Activated naive CD4-positive, alpha-beta T cell treated with anti-CD3 and anti-CD28 coated beads, Interleukin-2, amount 50 U/mL, for 72 hours (primary cell): Measurements from ENCODE around the gene GALK2. TPM values are rescaled to one million over a fixed set of nuclear protein-coding genes. Genes with fewer than 3 reads are reported as not detected.
A peak's percentile ranks its signal among the peaks of the same experiment; 100 is the strongest.
"Not testable (repeated sequence)": the region's sequence is repeated elsewhere in the genome, so short reads cannot be mapped to it uniquely, and the experiment has no call there.

Experiments
- ATAC-seq, 2 donors: fragments of 150-1000 bp; cut with Tn5 transposase; 2 replicates each; pipeline ENCODE4 v1.10.0; 2021; ENCODE audit warnings: mild to moderate bottlenecking in 2 of 2, moderate library complexity in 2 of 2
- DNase-seq, 2 donors: peaks; one replicate each; pipeline ENCODE4 v3.0.0; 2021 to 2022; ENCODE audit warnings: low spot score in 2 of 2
- H3K27ac Mint-ChIP-seq, 2 donors: one replicate each; pipeline ENCODE4 v1.8.0; 2022; ENCODE audit warnings: mild to moderate bottlenecking in 2 of 2, mixed read lengths in 2 of 2
- H3K36me3 Mint-ChIP-seq, 2 donors: one replicate each; pipeline ENCODE4 v1.8.0; 2022; ENCODE audit warnings: mixed read lengths in 2 of 2
- H3K9me3 Mint-ChIP-seq, 2 donors: one replicate each; pipeline ENCODE4 v1.8.0; 2022; ENCODE audit warnings: mixed read lengths in 2 of 2
- total RNA-seq, 2 donors: library from RNA; stranded (reverse); gene quantifications; one replicate each; pipeline ENCODE4 v1.2.3, GENCODE V29; 2022

The GALK2 gene
- total RNA-seq, 2 donors from 2014 or later: 25.4 to 28.7 TPM

GRCh38 chr15:49236869-49237268, 66.8 kb downstream of the GALK2 start:
- peaks cover 0 to 20% of the 10 kb centered on the region in 2 donors for H3K36me3 Mint-ChIP-seq
- no peaks in the 10 kb centered on the region for H3K9me3 Mint-ChIP-seq
- DNase-seq (no peak), ATAC-seq (no peak)
- H3K27ac Mint-ChIP-seq: no peak overlapping the region

DNA sequence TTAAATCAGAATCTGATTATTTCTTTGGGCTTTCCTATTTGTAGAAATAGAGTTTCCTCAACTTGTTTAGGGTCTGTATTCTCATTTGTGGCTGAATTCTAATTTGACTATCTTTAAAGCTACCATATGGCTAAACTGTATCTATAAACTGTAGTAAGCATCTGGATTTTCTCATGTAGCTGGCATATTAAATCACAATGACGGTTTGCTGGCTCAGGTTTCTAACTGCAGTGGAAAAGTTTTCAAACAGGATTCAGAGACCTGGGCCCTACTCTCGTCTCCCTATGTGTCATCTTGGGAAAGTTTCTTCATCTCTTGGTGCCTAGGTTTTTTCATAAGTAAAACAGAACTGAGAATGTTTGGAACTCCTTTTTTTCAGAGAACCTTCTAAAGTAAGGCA, 68.3 kb downstream of the GALK2 start:
- H3K36me3 Mint-ChIP-seq: peaks cover 3 to 12% of the 10 kb centered on the region in 2 donors
- ATAC-seq: no peak
- no peak overlapping the region for H3K27ac Mint-ChIP-seq
- no peak for DNase-seq
- H3K9me3 Mint-ChIP-seq: no peaks in the 10 kb centered on the region

DNA sequence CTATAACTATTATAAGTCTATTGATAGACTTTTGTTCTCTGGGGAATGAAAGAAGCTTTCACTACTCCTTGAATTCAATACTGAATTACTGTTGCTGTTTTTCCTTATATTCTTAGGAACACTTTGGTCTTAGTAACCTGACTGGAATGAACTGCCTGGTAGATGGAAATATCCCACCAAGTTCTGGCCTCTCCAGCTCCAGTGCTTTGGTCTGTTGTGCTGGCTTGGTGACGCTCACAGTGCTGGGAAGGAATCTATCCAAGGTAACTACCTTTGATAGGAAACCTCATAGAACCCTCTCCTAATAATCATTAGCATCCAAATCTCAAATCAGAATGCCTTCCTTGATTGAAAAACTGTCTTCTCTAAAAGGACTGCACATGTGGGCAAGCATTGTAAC, 69.1 kb downstream of the GALK2 start:
- ATAC-seq (no peak), DNase-seq (no peak)
- no peaks in the 10 kb centered on the region for H3K9me3 Mint-ChIP-seq
- H3K36me3 Mint-ChIP-seq: peaks cover 7 to 13% of the 10 kb centered on the region in 2 donors
- no peak overlapping the region for H3K27ac Mint-ChIP-seq

DNA sequence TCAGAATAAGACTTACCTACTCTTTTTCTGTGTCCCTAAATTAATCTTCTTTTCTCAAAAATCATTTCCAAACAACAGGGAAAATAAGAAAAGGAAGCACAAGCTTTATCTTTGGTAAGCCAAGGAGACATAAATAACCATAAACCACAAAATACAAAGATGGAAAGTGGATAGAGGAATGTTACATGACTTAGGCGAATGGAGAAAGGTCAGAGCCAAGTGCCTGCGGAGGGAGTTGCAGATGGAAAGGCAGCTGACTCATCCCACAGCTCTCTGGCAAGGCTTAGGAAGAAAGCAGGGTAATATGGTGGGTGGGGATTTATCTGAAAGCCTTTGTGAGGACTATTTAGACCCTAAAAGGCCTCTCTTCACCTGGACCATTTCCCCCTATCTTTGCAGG, 72.8 kb downstream of the GALK2 start:
- H3K9me3 Mint-ChIP-seq: peaks cover 0 to 5% of the 10 kb centered on the region in 2 donors
- H3K36me3 Mint-ChIP-seq: peaks cover 25 to 26% of the 10 kb centered on the region in 2 donors
- no peak overlapping the region for H3K27ac Mint-ChIP-seq
- DNase-seq (no peak), ATAC-seq (no peak)

GRCh38 chr15:49247556-49248110, 77.6 kb downstream of the GALK2 start:
- peaks cover 44 to 45% of the 10 kb centered on the region in 2 donors for H3K36me3 Mint-ChIP-seq
- peaks cover 5 to 12% of the 10 kb centered on the region in 2 donors for H3K9me3 Mint-ChIP-seq
- no peak overlapping the region for H3K27ac Mint-ChIP-seq
- DNase-seq (no peak), ATAC-seq (no peak)

- peaks cover 5 to 12% of the 10 kb centered on the region in 2 donors for H3K9me3 Mint-ChIP-seq
- H3K27ac Mint-ChIP-seq: no peak overlapping the region
- ATAC-seq (no peak), DNase-seq (no peak)
- peaks cover 42 to 43% of the 10 kb centered on the region in 2 donors for H3K36me3 Mint-ChIP-seq
Observed at GRCh38 chr15:49248291-49248690, 78.2 kb downstream of the GALK2 start.

- peaks cover 6 to 11% of the 10 kb centered on the region in 2 donors for H3K9me3 Mint-ChIP-seq
- DNase-seq (no peak), ATAC-seq (no peak)
- no peak overlapping the region for H3K27ac Mint-ChIP-seq
- peaks cover 10 to 16% of the 10 kb centered on the region in 2 donors for H3K36me3 Mint-ChIP-seq
Observed at GRCh38 chr15:49255966-49256759, 86.1 kb downstream of the GALK2 start.

DNA sequence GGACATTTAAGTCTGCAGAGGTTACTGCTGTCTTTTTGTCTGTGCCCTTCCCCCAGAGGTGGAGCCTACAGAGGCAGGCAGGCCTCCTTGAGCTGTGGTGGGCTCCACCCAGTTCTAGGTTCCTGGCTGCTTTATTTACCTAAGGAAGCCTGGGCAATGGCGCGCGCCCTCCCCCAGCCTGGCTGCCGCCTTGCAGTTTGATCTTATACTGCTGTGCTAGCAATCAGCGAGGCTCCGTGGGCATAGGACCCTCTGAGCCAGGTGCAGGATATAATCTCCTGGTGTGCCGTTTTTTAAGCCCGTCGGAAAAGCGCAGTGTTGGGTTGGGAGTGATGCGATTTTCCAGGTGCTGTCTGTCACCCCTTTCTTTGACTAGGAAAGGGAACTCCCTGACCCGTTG, 95.1 kb downstream of the GALK2 start:
- DNase-seq, H3K36me3 Mint-ChIP-seq, ATAC-seq, H3K9me3 Mint-ChIP-seq: not testable (repeated sequence)
- H3K27ac Mint-ChIP-seq: peak overlapping the region in 1 of 2 donors; percentile 68

DNA sequence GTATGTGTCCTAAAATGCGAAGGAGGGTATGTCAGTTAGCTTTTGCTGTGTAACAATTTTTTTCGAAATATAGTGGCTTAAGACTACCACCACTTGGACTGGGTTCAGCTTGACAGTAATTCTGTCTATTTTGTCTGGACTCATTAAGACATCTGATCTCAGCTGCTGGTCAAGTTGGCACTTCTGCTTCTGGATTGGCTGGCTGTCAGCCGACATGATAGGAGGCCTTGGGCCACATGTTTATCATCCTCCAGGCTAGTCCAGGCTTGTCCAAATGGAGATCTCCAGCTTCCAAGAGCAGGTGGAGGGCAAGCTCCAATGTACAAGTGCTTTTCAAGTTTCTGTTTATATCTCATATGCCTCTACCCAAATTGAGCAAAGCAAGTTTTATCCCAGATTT, 95.9 kb downstream of the GALK2 start:
- H3K27ac Mint-ChIP-seq: peak overlapping the region in 1 of 2 donors; percentile 68
- no peak for ATAC-seq

GRCh38 chr15:49270541-49271421, 100.7 kb downstream of the GALK2 start:
- no peaks in the 10 kb centered on the region for H3K9me3 Mint-ChIP-seq
- ATAC-seq (no peak), DNase-seq (no peak)
- no peak overlapping the region for H3K27ac Mint-ChIP-seq
- no peaks in the 10 kb centered on the region for H3K36me3 Mint-ChIP-seq

More for the DNA sequence above, 95.9 kb downstream of the GALK2 start:
- DNase-seq: no peak
- Mint-ChIP-seq H3K36me3 (peaks cover 6 to 7% of the 10 kb centered on the region in 2 donors), H3K9me3 (no peaks in the 10 kb centered on the region)

GRCh38 chr15:49273734-49274318, 103.8 kb downstream of the GALK2 start:
- H3K27ac Mint-ChIP-seq: no peak overlapping the region

GRCh38 chr15:49278751-49279150, 108.7 kb downstream of the GALK2 start:
- peaks cover 10 to 21% of the 10 kb centered on the region in 2 donors for H3K36me3 Mint-ChIP-seq
- H3K9me3 Mint-ChIP-seq: peaks cover 0 to 5% of the 10 kb centered on the region in 2 donors
- DNase-seq (no peak), ATAC-seq (no peak)
- no peak overlapping the region for H3K27ac Mint-ChIP-seq

More at GRCh38 chr15:49273734-49274318, 103.8 kb downstream of the GALK2 start:
- no peaks in the 10 kb centered on the region for H3K36me3 Mint-ChIP-seq
- no peaks in the 10 kb centered on the region for H3K9me3 Mint-ChIP-seq
- ATAC-seq: no peak
- no peak for DNase-seq

- ATAC-seq (no peak), DNase-seq (no peak)
- Mint-ChIP-seq H3K9me3 (peaks cover 0 to 5% of the 10 kb centered on the region in 2 donors), H3K27ac (no peak overlapping the region), H3K36me3 (peaks cover 17 to 27% of the 10 kb centered on the region in 2 donors)
Observed at GRCh38 chr15:49279521-49280456, 109.7 kb downstream of the GALK2 start.

DNA sequence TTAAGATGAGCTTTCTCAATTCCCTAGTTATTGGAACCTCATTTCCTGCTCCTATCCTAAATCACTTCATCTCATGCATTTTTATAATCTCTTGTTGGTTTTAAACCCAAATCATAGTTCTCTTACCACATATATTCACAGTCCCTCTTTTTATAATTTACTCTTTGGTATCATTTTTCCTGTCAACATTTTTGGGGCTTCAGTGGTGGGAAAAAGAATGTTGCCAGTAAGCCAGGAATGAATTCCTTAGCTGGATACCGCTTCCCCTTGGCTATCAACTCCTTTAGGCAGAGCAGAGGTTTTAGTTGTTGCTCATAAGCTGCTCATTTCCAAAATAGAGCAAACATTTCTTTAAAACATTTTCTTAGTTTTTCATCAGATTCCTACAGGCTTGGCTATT, 112.3 kb downstream of the GALK2 start:
- Mint-ChIP-seq H3K27ac (peak overlapping the region in 1 of 2 donors; percentile 41), H3K36me3 (peaks cover 35 to 42% of the 10 kb centered on the region in 2 donors), H3K9me3 (peaks cover 0 to 5% of the 10 kb centered on the region in 2 donors)
- no peak for ATAC-seq
- DNase-seq: no peak

- peaks cover 51 to 52% of the 10 kb centered on the region in 2 donors for H3K36me3 Mint-ChIP-seq
- H3K9me3 Mint-ChIP-seq: no peaks in the 10 kb centered on the region
- peak overlapping the region; percentile 19 to 41 for H3K27ac Mint-ChIP-seq
- ATAC-seq: peak; percentile 37 to 88
- DNase-seq: no peak
Observed at GRCh38 chr15:49286649-49287404, 116.8 kb downstream of the GALK2 start.
